GM12878 (cell line): Measurements from ENCODE around the gene NOL3. TPM values are rescaled to one million over a fixed set of nuclear protein-coding genes. Genes with fewer than 3 reads are reported as not detected.

ENCODE experiments used
- ATAC-seq: fragments of 200-7000 bp; cut with Tn5 transposase; 3 replicates; pipeline ENCODE4 v1.9.1; 2020; ENCODE audit warnings: mild to moderate bottlenecking, moderate library complexity
- BruUV-seq: library from RNA; stranded (reverse); fragments of 400-500 nt; replicated peaks from 2 replicates; lab custom pipeline; 2021; lab: Mats Ljungman, UMichigan
- CTCF ChIA-PET: fragments of 300-600 bp; sonication (Branson Sonifier 250); formaldehyde crosslinking; extraction: SDS; loops from one replicate; lab custom pipeline; 2021; ENCODE audit warnings: inconsistent platforms; lab: Yijun Ruan, JAX
- POLR2A ChIA-PET: fragments of 350-600 bp; formaldehyde crosslinking; extraction: SDS; loops from one replicate; lab custom pipeline; 2021; ENCODE audit warnings: inconsistent platforms; lab: Charles Lee
- RAD21 ChIA-PET: fragments of 300-600 bp; sonication (Branson Sonifier 250); formaldehyde crosslinking; loops from one replicate; lab custom pipeline; 2023; ENCODE audit warnings: antibody characterized with exemption; ENCODE audit not compliant: unreplicated experiment; lab: Charles Lee
- SMC1A ChIA-PET: fragments of 300-600 bp; sonication (Branson Sonifier 250); formaldehyde crosslinking; loops from one replicate; lab custom pipeline; 2023; ENCODE audit not compliant: unreplicated experiment, uncharacterized antibody; lab: Charles Lee
- DNase-seq: peaks from one replicate; pipeline ENCODE4 v3.0.0-alpha.2; 2011; ENCODE audit warnings: low read depth, low spot score
- FAIRE-seq: peaks from 3 replicates; lab custom pipeline; 2011; peaks lifted over from hg19 to GRCh38; lab: Jason Lieb, UNC
- H2AFZ ChIP-seq: 2 replicates; pipeline ENCODE4 v1.6.0; 2011; ENCODE audit warnings: low read depth, low read length, control low read depth; ENCODE audit not compliant: control insufficient read depth
- H3K27ac ChIP-seq: 2 replicates; pipeline ENCODE4 v1.5.1; 2011; ENCODE audit warnings: control low read depth; ENCODE audit not compliant: control insufficient read depth, insufficient read depth
- H3K27me3 ChIP-seq, 2 experiments: replicated peaks in 1 of 2; 2 replicates each; pipeline versions ENCODE4 v1.6.0 to v1.6.1; 2011; ENCODE audit warnings: low read length in 1 of 2; ENCODE audit not compliant: control insufficient read depth in 2 of 2, insufficient read depth in 2 of 2
- H3K36me3 ChIP-seq, 2 experiments: 2 replicates each; pipeline ENCODE4 v1.5.1; 2011; ENCODE audit warnings: low read length in 1 of 2; ENCODE audit not compliant: control insufficient read depth in 2 of 2, insufficient read depth in 2 of 2
- H3K4me1 ChIP-seq: 2 replicates; pipeline ENCODE4 v1.6.1; 2011; ENCODE audit warnings: mild to moderate bottlenecking, low read length, moderate library complexity, mixed read lengths; ENCODE audit not compliant: control insufficient read depth, insufficient read depth
- H3K4me2 ChIP-seq: 2 replicates; pipeline ENCODE4 v1.6.0; 2011; ENCODE audit warnings: control low read depth; ENCODE audit not compliant: control insufficient read depth, insufficient read depth
- H3K4me3 ChIP-seq: fragments of 200-600 bp; sonication (generic); 2 replicates; pipeline ENCODE4 v1.5.1; 2016
- H3K79me2 ChIP-seq: 2 replicates; pipeline ENCODE4 v1.6.0; 2011; ENCODE audit warnings: low read length; ENCODE audit not compliant: control insufficient read depth, insufficient read depth
- H3K9ac ChIP-seq: 2 replicates; pipeline ENCODE4 v1.8.0; 2011; ENCODE audit warnings: low read length, control low read depth, mixed read lengths; ENCODE audit not compliant: control insufficient read depth, insufficient read depth
- H3K9me3 ChIP-seq: replicated peaks from 3 replicates; pipeline ENCODE4 v1.5.1; 2011; ENCODE audit warnings: mild to moderate bottlenecking, low read length; ENCODE audit not compliant: control insufficient read depth, insufficient read depth
- H4K20me1 ChIP-seq: 2 replicates; pipeline ENCODE4 v1.6.0; 2011; ENCODE audit not compliant: control insufficient read depth, insufficient read depth
- ATF3 ChIP-seq: IDR thresholded peaks from 2 replicates; pipeline ENCODE4 v1.6.1; 2011; ENCODE audit warnings: low read depth, mild to moderate bottlenecking, low read length, moderate library complexity, borderline replicate concordance; ENCODE audit errors: extremely low read depth
- BCL11A ChIP-seq: IDR thresholded peaks from 2 replicates; pipeline ENCODE4 v1.6.1; 2011; ENCODE audit warnings: low read depth, low read length
- CREM ChIP-seq: IDR thresholded peaks from 2 replicates; pipeline ENCODE4 v1.6.1; 2014; ENCODE audit warnings: antibody characterized with exemption, low read depth
- EED ChIP-seq: sonication (generic); IDR thresholded peaks from 2 replicates; pipeline ENCODE4 v1.6.1; 2016; ENCODE audit warnings: antibody characterized with exemption, low read depth
- JUNB ChIP-seq: IDR thresholded peaks from 2 replicates; pipeline ENCODE4 v1.6.1; 2016; ENCODE audit warnings: antibody characterized with exemption, mild to moderate bottlenecking
- KAT2A ChIP-seq: conservative IDR thresholded peaks from 2 replicates; pipeline ENCODE4 v1.6.1; 2011; ENCODE audit warnings: low read depth, low read length; ENCODE audit not compliant: control insufficient read depth
- MEF2A ChIP-seq: IDR thresholded peaks from 2 replicates; pipeline ENCODE4 v1.6.1; 2011; ENCODE audit warnings: low read depth, mild to moderate bottlenecking, low read length, moderate library complexity; ENCODE audit not compliant: insufficient read depth
- MLLT1 ChIP-seq: fragments of 450-650 bp; IDR thresholded peaks from 2 replicates; pipeline ENCODE4 v1.6.1; 2016; ENCODE audit warnings: mild to moderate bottlenecking
- MTA3 ChIP-seq: IDR thresholded peaks from 2 replicates; pipeline ENCODE4 v1.6.1; 2012; ENCODE audit warnings: low read length, inconsistent platforms, borderline replicate concordance
- NFYA ChIP-seq: IDR thresholded peaks from 2 replicates; pipeline ENCODE4 v1.6.1; 2011; ENCODE audit warnings: low read depth, mild to moderate bottlenecking, low read length, improper control_type of control experiment, borderline replicate concordance
- NR2C1 ChIP-seq: fragments of 450-650 bp; IDR thresholded peaks from 2 replicates; pipeline ENCODE4 v1.6.1; 2017; ENCODE audit warnings: antibody characterized with exemption, mild to moderate bottlenecking, moderate library complexity
- PAX8 ChIP-seq: fragments of 450-650 bp; IDR thresholded peaks from 2 replicates; pipeline ENCODE4 v1.6.1; 2017; ENCODE audit warnings: mild to moderate bottlenecking, moderate library complexity
- SIN3A ChIP-seq: IDR thresholded peaks from 2 replicates; pipeline ENCODE4 v1.6.1; 2012; ENCODE audit warnings: low read depth, low read length, improper control_type of control experiment
- SREBF1 ChIP-seq: IDR thresholded peaks from 2 replicates; pipeline ENCODE4 v1.6.1; 2012; ENCODE audit warnings: mild to moderate bottlenecking, low read length
- TCF12 ChIP-seq: IDR thresholded peaks from 2 replicates; pipeline ENCODE4 v1.6.1; 2011; ENCODE audit warnings: low read depth, mild to moderate bottlenecking, low read length
- ZBTB4 ChIP-seq: fragments of 450-650 bp; formaldehyde crosslinking; IDR thresholded peaks from 2 replicates; pipeline ENCODE4 v1.4.0; 2022; ENCODE audit warnings: mild to moderate bottlenecking, moderate library complexity
- ZNF622 ChIP-seq: fragments of 450-650 bp; IDR thresholded peaks from 2 replicates; pipeline ENCODE4 v1.6.1; 2017; ENCODE audit warnings: mild to moderate bottlenecking, inconsistent platforms
- ZSCAN29 ChIP-seq: fragments of 450-650 bp; IDR thresholded peaks from 2 replicates; pipeline ENCODE4 v1.6.1; 2017; ENCODE audit warnings: mild to moderate bottlenecking, moderate library complexity
- WGBS: methylation state at CpG from one replicate; pipeline ENCODE4 v1.1.6; 2016; ENCODE audit warnings: low lambda C conversion rate; ENCODE audit not compliant: insufficient replicate concordance, insufficient coverage; ENCODE audit errors: missing lambda C conversion rate; 5-methylcytosine and 5-hydroxymethylcytosine counted together
- in situ Hi-C: fragments of 300-500 bp; cut with MboI; formaldehyde crosslinking; loops from 9 replicates; pipeline ENCODE4 v1.14.3; 2018; ENCODE audit warnings: mixed read lengths
- intact Hi-C: fragments of 100-400 bp; cut with micrococcal nuclease; formaldehyde crosslinking; loops from one replicate; pipeline ENCODE4 v1.14.2; 2022; ENCODE audit not compliant: unreplicated experiment
- polyA plus RNA-seq, 11 experiments: library from polyadenylated mRNA; depleted of rRNA in 4 of 11; unstranded in 6 of 11; stranded (reverse) in 5 of 11; fragments of >200 nt; fragmentation: Nextera tagmentation in 4 of 11; fragmentation: Illumina TruSeq in 1 of 11; extraction: Ambion mirVana in 4 of 11; extraction: Trizol in 1 of 11; gene quantifications; 1 replicate in 1 of 11; 2 replicates in 10 of 11; pipeline versions ENCODE4 v1.2.1 to v1.2.3, GENCODE V29; 2011 to 2016; ENCODE audit warnings: inconsistent platforms in 2 of 11, missing spikeins in 2 of 11, low read depth in 1 of 11
- total RNA-seq, 4 experiments: library from RNA; depleted of rRNA in 3 of 4; stranded (reverse); fragments of >200 nt in 3 of 4; fragmentation: Illumina TruSeq in 1 of 4; extraction: Trizol in 1 of 4; gene quantifications; 2 replicates each; pipeline versions ENCODE4 v1.2.1 to v1.2.3, GENCODE V29; 2013 to 2021

Gene NOL3
- total and polyA plus RNA-seq, 10 of the 15 experiments (the other 5 are each of a cell fraction or from before 2014, with no cell fraction given): 0.31 to 18.4 (median 2.7) TPM

GRCh38 chr16:67150833-67151396 lies 19.4 kb upstream of the NOL3 start, which contains the start of gene B3GNT9 (continued):
- TF ChIP-seq SREBF1: no peak
- peak; percentile 66; the same call in 1 of the 2 replicates for TF ChIP-seq ATF3

- Histone ChIP-seq H3K4me2 (no peak overlapping the region), H3K4me1 (peaks cover 5% of the 10 kb centered on the region), H3K79me2 (no peaks in the 10 kb centered on the region; the same call in 1 of the 2 replicates), H2AFZ (no peak overlapping the region; the same call in 1 of the 2 replicates), H3K27me3 (no peaks in the 10 kb centered on the region), H3K9me3 (no peaks in the 10 kb centered on the region), H3K4me3 (peak overlapping the region; percentile 74; the same call in 1 of the 2 replicates), H3K9ac (no peak overlapping the region), H3K36me3 (peaks cover 9 to 14% of the 10 kb centered on the region in 2 experiments; a peak in 3 of 4 replicates), H3K27ac (no peak overlapping the region), H4K20me1 (peaks cover 4% of the 10 kb centered on the region; the same call in 1 of the 2 replicates)
- in situ Hi-C loops (loop anchor here (5.0 to 10.0 kb wide), 2 partner anchors 134 to 177 kb away; no protein-coding TSS in a partner anchor), intact Hi-C loops (loop anchor here (2.0 kb wide), 1 partner anchor 133 kb away; no protein-coding TSS in a partner anchor)
- no peak for DNase-seq
- ChIA-PET CTCF (interaction anchor here (0.6 to 10.0 kb wide), 13 partner anchors 11 to 204 kb away, joined by 3 to 98 read pairs (median 4); partner anchors contain the start of gene NOL3), RAD21 (interaction anchor here (0.9 to 2.5 kb wide), 4 partner anchors 9 to 134 kb away, joined by 3 to 14 read pairs (median 4); no protein-coding TSS in a partner anchor), POLR2A (interaction anchor here (1.0 to 1.3 kb wide), 3 partner anchors 8 to 134 kb away, joined by 3 to 5 read pairs (median 4); partner anchors contain the start of gene TRADD), SMC1A (interaction anchor here (0.9 to 2.0 kb wide), 12 partner anchors 9 to 137 kb away, joined by 3 to 8 read pairs (median 4); no protein-coding TSS in a partner anchor)
- BruUV-seq: no TSS peak
- FAIRE-seq: no peak
- ATAC-seq: peak; percentile 15; the same call in 2 of the 3 replicates
- 62% methylated on average over 8 of the region's 8 CpGs for WGBS
- TF ChIP-seq CREM: no peak
- TF ChIP-seq BCL11A: no peak
- no peak for TF ChIP-seq ZSCAN29
- no peak for TF ChIP-seq TCF12
- TF ChIP-seq EED: no peak
- no peak for TF ChIP-seq JUNB
- no peak for TF ChIP-seq NR2C1
- no peak for TF ChIP-seq PAX8
- TF ChIP-seq NFYA: no peak
- TF ChIP-seq SIN3A: no peak
- TF ChIP-seq MTA3: no peak
- TF ChIP-seq ZBTB4 (CRISPR knock-in tag): no peak
- TF ChIP-seq MEF2A: no peak
- no peak for TF ChIP-seq KAT2A
- TF ChIP-seq MLLT1: no peak
- TF ChIP-seq ZNF622: no peak
These were observed 18.8 kb upstream of the NOL3 start for GRCh38 chr16:67151431-67152097.
